C4-2B (cell line): ENCODE data around the gene TRIM54.

Experiments used
- CTCF ChIP-seq: fragments of 450-650 bp; conservative IDR thresholded peaks from 2 replicates; pipeline ENCODE4 v1.5.1; 2017; ENCODE audit warnings: mild to moderate bottlenecking
- ZFX ChIP-seq: fragments of 450-650 bp; IDR thresholded peaks from 2 replicates; pipeline ENCODE4 v1.6.1; 2017

- TF ChIP-seq CTCF (no peak), ZFX (no peak)
Observed at GRCh38 chr2:27251766-27252165, 30.5 kb upstream of the TRIM54 start.
